SH-SY5Y (cell line): Measurements from ENCODE around the gene CFAP410.

Experiments used
- GATA2 ChIP-seq: IDR thresholded peaks from 2 replicates; pipeline ENCODE4 v1.6.1; 2011; ENCODE audit warnings: mild to moderate bottlenecking, low read depth, low read length
- GATA3 ChIP-seq: IDR thresholded peaks from 2 replicates; pipeline ENCODE4 v1.6.1; 2011; ENCODE audit warnings: low read depth, mild to moderate bottlenecking, low read length, moderate library complexity

GRCh38 chr21:44293551-44294231 lies 45.5 kb downstream of the CFAP410 start:
- no peak for TF ChIP-seq GATA2
- no peak for TF ChIP-seq GATA3
